Mesenchymal stem cell (in vitro differentiated cells and primary cell): ENCODE results near the gene ZFYVE21.

Experiments used
- DNase-seq: peaks from one replicate; pipeline ENCODE4 v3.0.0-alpha.2; 2013
- H2AFZ ChIP-seq: one replicate; pipeline ENCODE4 v1.6.1; 2013; ENCODE audit warnings: low read depth, mild to moderate bottlenecking, control low read depth, inconsistent platforms, low read length, moderate library complexity
- H2AK5ac ChIP-seq: 2 replicates; pipeline ENCODE4 v1.6.1; 2013; ENCODE audit warnings: low read length, moderate library complexity, mild to moderate bottlenecking, inconsistent platforms; ENCODE audit not compliant: severe bottlenecking
- H2BK120ac ChIP-seq: one replicate; pipeline ENCODE4 v1.6.1; 2013; ENCODE audit warnings: low read depth, mild to moderate bottlenecking, inconsistent platforms, low read length, moderate library complexity
- H2BK12ac ChIP-seq, 2 experiments: one replicate each; pipeline ENCODE4 v1.6.1; 2013; ENCODE audit warnings: inconsistent platforms in 2 of 2, low read length in 2 of 2, mild to moderate bottlenecking in 2 of 2, moderate library complexity in 2 of 2, control low read depth in 1 of 2
- H2BK15ac ChIP-seq: one replicate; pipeline ENCODE4 v1.6.1; 2013; ENCODE audit warnings: mild to moderate bottlenecking, low read depth, inconsistent platforms; ENCODE audit not compliant: poor library complexity, severe bottlenecking
- H2BK5ac ChIP-seq: 2 replicates; pipeline ENCODE4 v1.6.1; 2013; ENCODE audit warnings: low read depth, mild to moderate bottlenecking, low read length, control low read depth, inconsistent platforms; ENCODE audit not compliant: poor library complexity, severe bottlenecking
- H3K14ac ChIP-seq, 2 experiments: one replicate each; pipeline ENCODE4 v1.6.1; 2013; ENCODE audit warnings: inconsistent platforms in 2 of 2, low read length in 2 of 2, control low read depth in 1 of 2, mild to moderate bottlenecking in 1 of 2, moderate library complexity in 1 of 2
- H3K18ac ChIP-seq, 2 experiments: one replicate each; pipeline ENCODE4 v1.6.1; 2013; ENCODE audit warnings: inconsistent platforms in 2 of 2, low read length in 2 of 2, control low read depth in 1 of 2, low read depth in 1 of 2, mild to moderate bottlenecking in 1 of 2
- H3K23ac ChIP-seq, 2 experiments: one replicate each; pipeline ENCODE4 v1.6.1; 2013; ENCODE audit warnings: inconsistent platforms in 2 of 2, low read length in 2 of 2, mild to moderate bottlenecking in 2 of 2, moderate library complexity in 2 of 2, control low read depth in 1 of 2
- H3K27ac ChIP-seq: 2 replicates; pipeline ENCODE4 v1.5.1; 2013; ENCODE audit warnings: mild to moderate bottlenecking, moderate library complexity, low read length, control low read depth, inconsistent platforms; ENCODE audit not compliant: poor library complexity, severe bottlenecking
- H3K27me3 ChIP-seq, 2 experiments: 2 replicates each; pipeline versions ENCODE4 v1.6.1 to v1.7.0; 2013; ENCODE audit warnings: low read length in 2 of 2, mild to moderate bottlenecking in 2 of 2, moderate library complexity in 2 of 2, control low read depth in 1 of 2, inconsistent platforms in 1 of 2; ENCODE audit not compliant: control insufficient read depth in 1 of 2, insufficient read depth in 1 of 2
- H3K36me3 ChIP-seq, 2 experiments: 2 replicates each; pipeline versions ENCODE4 v1.6.1 to v1.7.0; 2013; ENCODE audit warnings: low read length in 2 of 2, control low read depth in 1 of 2, inconsistent platforms in 1 of 2, low read depth in 1 of 2, mild to moderate bottlenecking in 1 of 2; ENCODE audit not compliant: insufficient read depth in 2 of 2, control insufficient read depth in 1 of 2
- H3K4ac ChIP-seq, 2 experiments: one replicate each; pipeline ENCODE4 v1.6.1; 2013; ENCODE audit warnings: inconsistent platforms in 2 of 2, low read length in 2 of 2, mild to moderate bottlenecking in 2 of 2, moderate library complexity in 2 of 2, control low read depth in 1 of 2, low read depth in 1 of 2
- H3K4me1 ChIP-seq: 2 replicates; pipeline ENCODE4 v1.6.1; 2013; ENCODE audit warnings: low read depth, low read length, control low read depth; ENCODE audit not compliant: control insufficient read depth, insufficient read depth
- H3K4me2 ChIP-seq: 2 replicates; pipeline ENCODE4 v1.6.1; 2013; ENCODE audit warnings: low read length, mild to moderate bottlenecking, inconsistent platforms; ENCODE audit not compliant: poor library complexity, severe bottlenecking
- H3K4me3 ChIP-seq, 2 experiments: 2 replicates each; pipeline versions ENCODE4 v1.5.1 to v1.7.0; 2013; ENCODE audit warnings: low read length in 2 of 2, mild to moderate bottlenecking in 2 of 2, control low read depth in 1 of 2, low read depth in 1 of 2; ENCODE audit not compliant: insufficient read depth in 1 of 2
- H3K79me1 ChIP-seq: replicated peaks from 2 replicates; pipeline ENCODE4 v1.6.1; 2013; ENCODE audit warnings: mild to moderate bottlenecking, control low read depth, low read length, inconsistent platforms; ENCODE audit not compliant: poor library complexity, severe bottlenecking
- H3K9ac ChIP-seq: 2 replicates; pipeline ENCODE4 v1.7.0; 2013; ENCODE audit warnings: mild to moderate bottlenecking, low read length, moderate library complexity
- H3K9me3 ChIP-seq: 2 replicates; pipeline ENCODE4 v1.7.0; 2013; ENCODE audit warnings: mild to moderate bottlenecking, low read length; ENCODE audit not compliant: control insufficient read depth
- H4K8ac ChIP-seq: one replicate; pipeline ENCODE4 v1.6.1; 2013; ENCODE audit warnings: inconsistent platforms, mild to moderate bottlenecking, low read length, moderate library complexity
- H4K91ac ChIP-seq: one replicate; pipeline ENCODE4 v1.6.1; 2013; ENCODE audit warnings: mild to moderate bottlenecking, low read length, inconsistent platforms
- WGBS: methylation state at CpG from one replicate; pipeline ENCODE4 v1.1.7; 2013; ENCODE audit warnings: mixed read lengths; 5-methylcytosine and 5-hydroxymethylcytosine counted together

ZFYVE21 gene

DNA sequence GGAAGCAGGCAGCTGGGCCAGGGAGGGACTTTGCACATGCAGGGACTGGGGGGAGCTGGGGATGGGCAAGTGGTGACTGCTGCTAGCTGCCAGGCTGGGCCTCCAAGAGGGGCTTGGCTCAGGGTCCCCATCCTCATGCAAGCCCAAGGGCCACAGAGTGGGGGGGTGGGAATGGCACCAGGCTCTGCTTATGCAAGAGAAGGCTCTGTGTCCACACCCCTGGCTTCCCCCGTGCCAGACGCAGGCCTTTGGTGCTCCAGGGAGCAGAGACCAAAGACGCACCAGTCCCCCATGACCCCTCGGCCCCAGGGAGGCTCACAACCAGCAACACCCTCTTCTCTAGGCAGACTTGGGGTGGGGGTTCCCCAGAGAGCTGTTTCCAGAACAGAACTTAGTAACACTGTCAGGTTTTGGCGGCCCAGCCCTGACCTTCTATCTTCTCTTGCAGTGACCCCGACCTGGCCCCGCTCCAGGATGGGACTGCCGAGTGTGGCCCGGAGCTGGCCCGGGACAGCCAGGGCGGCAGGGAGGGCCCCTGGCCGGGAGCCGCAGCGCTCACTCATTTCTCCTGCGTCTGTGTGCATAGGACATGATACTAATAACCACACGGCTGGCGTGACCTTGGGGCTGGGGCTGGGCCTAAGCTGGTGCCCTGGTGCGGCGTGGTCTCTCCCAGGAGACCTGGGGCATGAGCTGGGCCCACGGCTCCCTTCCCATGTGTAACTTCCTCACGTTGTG lies 14.7 kb upstream of the ZFYVE21 start:
- H3K9ac ChIP-seq, result no peak overlapping the region
- H3K4me1 ChIP-seq, result peaks cover 40% of the 10 kb centered on the region
- peak overlapping the region in 1 of 2 experiments; percentile 68 for H2BK12ac ChIP-seq
- no peak overlapping the region for H3K4me2 ChIP-seq
- H4K8ac ChIP-seq, result peak overlapping the region; percentile 33
- peak overlapping the region; percentile 15 for H2BK15ac ChIP-seq
- H2BK5ac ChIP-seq, result no peak overlapping the region
- H2AK5ac ChIP-seq, result no peak overlapping the region
- no peak overlapping the region for H2BK120ac ChIP-seq
- peaks cover 56% of the 10 kb centered on the region for H3K79me1 ChIP-seq
- H2AFZ ChIP-seq, result no peak overlapping the region
- DNase-seq, result no peak
- H3K14ac ChIP-seq, result no peak overlapping the region
- H3K9me3 ChIP-seq, result no peaks in the 10 kb centered on the region
- 90% methylated on average over 19 of the region's 21 CpGs for WGBS
- H3K4me3 ChIP-seq, result no peak overlapping the region
- peaks cover 77 to 84% of the 10 kb centered on the region in 2 experiments for H3K36me3 ChIP-seq
- H3K4ac ChIP-seq, result no peak overlapping the region
- H3K18ac ChIP-seq, result no peak overlapping the region
- no peaks in the 10 kb centered on the region for H3K27me3 ChIP-seq
- H3K23ac ChIP-seq, result peak overlapping the region in 1 of 2 experiments; percentile 18
- H3K27ac ChIP-seq, result no peak overlapping the region
- no peak overlapping the region for H4K91ac ChIP-seq

DNA sequence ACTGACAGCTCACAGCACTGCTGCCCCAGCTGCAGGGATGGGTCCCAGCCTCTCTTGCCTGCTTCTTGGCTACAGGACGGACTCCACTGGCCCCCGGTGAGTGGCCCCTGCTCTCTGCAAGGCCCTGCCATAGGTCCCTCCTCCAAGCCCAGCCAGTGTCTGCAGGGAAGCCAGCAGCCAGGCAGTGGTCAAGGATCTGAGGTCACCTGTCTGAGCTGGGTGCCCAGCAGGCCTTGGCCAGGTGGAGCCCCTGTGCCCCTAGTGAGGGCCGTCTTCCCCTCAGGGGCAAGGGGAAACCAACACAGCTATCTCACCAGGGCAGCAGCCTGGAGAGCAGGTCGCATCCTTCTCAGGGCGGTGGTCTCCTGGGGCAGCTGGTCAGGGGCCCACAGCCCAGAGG lies 13.5 kb upstream of the ZFYVE21 start:
- no peaks in the 10 kb centered on the region for H3K9me3 ChIP-seq
- 79% methylated on average over 5 of the region's 5 CpGs for WGBS
- H4K8ac ChIP-seq, result peak overlapping the region; percentile 7
- H3K23ac ChIP-seq, result no peak overlapping the region
- H3K27me3 ChIP-seq, result no peaks in the 10 kb centered on the region
- no peak overlapping the region for H3K4me3 ChIP-seq
- H3K4me1 ChIP-seq, result peaks cover 35% of the 10 kb centered on the region
- no peak overlapping the region for H3K4me2 ChIP-seq
- H3K14ac ChIP-seq, result no peak overlapping the region
- H4K91ac ChIP-seq, result no peak overlapping the region
- H3K18ac ChIP-seq, result no peak overlapping the region
- no peak overlapping the region for H3K4ac ChIP-seq
- no peak overlapping the region for H2BK15ac ChIP-seq
- H3K79me1 ChIP-seq, result peaks cover 65% of the 10 kb centered on the region
- no peak overlapping the region for H2BK5ac ChIP-seq
- no peak overlapping the region for H2BK120ac ChIP-seq
- H2BK12ac ChIP-seq, result no peak overlapping the region
- peaks cover 88 to 93% of the 10 kb centered on the region in 2 experiments for H3K36me3 ChIP-seq
- no peak overlapping the region for H3K27ac ChIP-seq
- H2AK5ac ChIP-seq, result no peak overlapping the region
- no peak overlapping the region for H2AFZ ChIP-seq
- H3K9ac ChIP-seq, result no peak overlapping the region
- no peak for DNase-seq

DNA sequence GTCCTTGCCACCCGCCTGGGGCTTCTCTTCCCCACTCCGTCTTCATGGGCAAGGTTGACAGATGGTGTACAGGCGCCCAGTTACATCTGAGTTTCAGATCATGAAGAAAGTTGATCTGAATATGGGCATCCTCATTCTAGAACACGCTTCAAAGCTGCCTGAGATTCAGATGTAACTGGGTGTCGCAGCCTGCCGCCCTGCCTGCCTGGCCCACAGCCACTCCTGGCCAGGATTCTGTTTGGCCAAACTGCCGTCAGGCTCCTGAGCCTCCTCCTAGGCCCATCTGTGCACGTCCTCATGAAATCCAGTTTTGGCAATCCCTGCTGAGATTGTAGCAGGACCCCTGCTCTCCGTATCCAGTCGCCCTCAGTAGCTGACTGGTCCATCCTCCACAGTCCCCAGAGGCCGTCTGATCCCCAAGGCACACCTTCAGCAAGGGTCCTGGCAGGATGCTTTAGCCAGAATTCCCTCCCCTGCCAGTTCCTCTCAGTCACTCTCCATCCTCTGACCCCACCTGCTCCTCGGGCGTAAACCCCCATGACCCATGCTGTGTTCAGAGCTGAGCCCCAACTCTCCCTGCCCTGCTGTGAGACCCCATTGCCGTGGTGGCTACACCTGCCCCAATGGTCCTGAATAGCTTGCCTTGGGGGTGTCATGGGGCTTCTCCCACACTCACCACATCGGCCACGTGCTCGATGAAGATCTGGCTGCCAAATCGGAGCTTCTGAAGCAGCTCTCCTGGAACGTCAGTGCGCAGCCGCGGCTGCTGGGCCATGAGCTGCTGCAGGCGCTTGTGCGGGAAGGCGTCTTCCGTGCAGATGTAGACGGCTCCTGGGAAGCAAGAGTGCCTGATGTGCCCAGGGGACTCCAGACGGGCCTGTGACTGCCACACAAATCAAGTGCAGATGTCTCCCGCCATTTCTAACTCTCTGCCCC lies 12.8 kb upstream of the ZFYVE21 start:
- no peak overlapping the region for H3K14ac ChIP-seq
- no peak for DNase-seq
- peak overlapping the region; percentile 41 for H4K8ac ChIP-seq
- no peak overlapping the region for H2BK5ac ChIP-seq
- H3K27ac ChIP-seq, result no peak overlapping the region
- no peak overlapping the region for H2AK5ac ChIP-seq
- H3K23ac ChIP-seq, result no peak overlapping the region
- H3K4ac ChIP-seq, result no peak overlapping the region
- peaks cover 69% of the 10 kb centered on the region for H3K79me1 ChIP-seq
- H2BK12ac ChIP-seq, result no peak overlapping the region
- H3K4me1 ChIP-seq, result peaks cover 29% of the 10 kb centered on the region
- H3K27me3 ChIP-seq, result no peaks in the 10 kb centered on the region
- H2BK120ac ChIP-seq, result no peak overlapping the region
- H4K91ac ChIP-seq, result no peak overlapping the region
- no peak overlapping the region for H3K4me2 ChIP-seq
- H3K4me3 ChIP-seq, result peak overlapping the region in 1 of 2 experiments; percentile 17
- H2BK15ac ChIP-seq, result no peak overlapping the region
- WGBS, result 91% methylated on average over 28 of the region's 29 CpGs
- peak overlapping the region in 1 of 2 experiments; percentile 14 for H3K18ac ChIP-seq
- H3K9ac ChIP-seq, result no peak overlapping the region
- peaks cover 88 to 96% of the 10 kb centered on the region in 2 experiments for H3K36me3 ChIP-seq
- H2AFZ ChIP-seq, result no peak overlapping the region
- no peaks in the 10 kb centered on the region for H3K9me3 ChIP-seq
